NT2/D1 (cell line): ENCODE data around the gene WASL.
"Not testable (repeated sequence)": the region's sequence is repeated elsewhere in the genome, so short reads cannot be mapped to it uniquely, and the experiment has no call there.

ENCODE experiments used
- YY1 ChIP-seq: IDR thresholded peaks from 2 replicates; pipeline ENCODE4 v1.6.1; 2011; ENCODE audit not compliant: insufficient read length, insufficient read depth
- ZNF274 ChIP-seq: IDR thresholded peaks from 2 replicates; pipeline ENCODE4 v1.6.1; 2011; ENCODE audit warnings: mild to moderate bottlenecking, low read depth, low read length

GRCh38 chr7:123634011-123634573 is 114.7 kb downstream of the WASL start:
- TF ChIP-seq ZNF274, YY1: not testable (repeated sequence)
